Tibial nerve (tissue), 4 donors: ENCODE results near the gene HOXA5. TPM values are rescaled to one million over a fixed set of nuclear protein-coding genes. Genes with fewer than 3 reads are reported as not detected.
A peak's percentile ranks its signal among the peaks of the same experiment; 100 is the strongest.

Experiments
- DNase-seq, 2 donors: peaks; one replicate each; pipeline ENCODE4 v3.0.0-alpha.2; 2019; ENCODE audit warnings: low spot score in 2 of 2
- H3K27ac ChIP-seq, 4 donors: fragments of 200-600 bp; sonication (generic) in 3 of 4; one replicate each; pipeline ENCODE4 v1.5.1; 2017 to 2019; ENCODE audit warnings: mild to moderate bottlenecking in 1 of 4
- H3K27me3 ChIP-seq, 2 donors: fragments of 200-600 bp; sonication (generic) in 1 of 2; one replicate each; pipeline versions ENCODE4 v1.5.1 to v1.6.0; 2017 to 2019
- H3K36me3 ChIP-seq, 3 donors: fragments of 200-600 bp; sonication (generic); one replicate each; pipeline ENCODE4 v1.5.1; 2018 to 2019
- H3K4me1 ChIP-seq, 4 donors: fragments of 200-600 bp; sonication (generic) in 3 of 4; one replicate each; pipeline ENCODE4 v1.5.1; 2017 to 2019
- H3K4me3 ChIP-seq, 4 donors: fragments of 200-600 bp; sonication (generic) in 3 of 4; one replicate each; pipeline ENCODE4 v1.5.1; 2017 to 2019; ENCODE audit warnings: mild to moderate bottlenecking in 1 of 4, moderate library complexity in 1 of 4
- H3K9me3 ChIP-seq, 4 donors: fragments of 200-600 bp; sonication (generic) in 3 of 4; one replicate each; pipeline ENCODE4 v1.5.1; 2017 to 2019
- CTCF ChIP-seq, 5 experiments: fragments of 200-600 bp in 3 of 5; fragments of 450-650 bp in 2 of 5; sonication (generic) in 3 of 5; IDR thresholded peaks; one replicate each; pipeline ENCODE4 v1.5.1; 2016 to 2019; ENCODE audit warnings: antibody characterized with exemption in 5 of 5, mild to moderate bottlenecking in 3 of 5, moderate library complexity in 2 of 5
- EP300 ChIP-seq, 2 donors: sonication (generic); formaldehyde crosslinking; IDR thresholded peaks; one replicate each; pipeline ENCODE4 v1.6.1; 2017; ENCODE audit warnings: antibody characterized with exemption in 2 of 2, mild to moderate bottlenecking in 1 of 2
- POLR2A ChIP-seq, 2 donors: fragments of 450-650 bp; IDR thresholded peaks; one replicate each; pipeline ENCODE4 v1.6.1; 2017; ENCODE audit warnings: antibody characterized with exemption in 2 of 2, mild to moderate bottlenecking in 2 of 2, moderate library complexity in 2 of 2
- WGBS, 2 donors: methylation state at CpG; one replicate each; pipeline ENCODE4 v1.1.5; 2018; 5-methylcytosine and 5-hydroxymethylcytosine counted together
- total RNA-seq, 4 donors: library from RNA; depleted of rRNA; stranded (reverse); fragments of >200 nt; gene quantifications; one replicate each; pipeline ENCODE4 v1.1.0, GENCODE V29; 2016

Gene HOXA5
- total RNA-seq, 4 donors from 2014 or later, result 12.0 to 25.9 (median 16.6) TPM

DNA sequence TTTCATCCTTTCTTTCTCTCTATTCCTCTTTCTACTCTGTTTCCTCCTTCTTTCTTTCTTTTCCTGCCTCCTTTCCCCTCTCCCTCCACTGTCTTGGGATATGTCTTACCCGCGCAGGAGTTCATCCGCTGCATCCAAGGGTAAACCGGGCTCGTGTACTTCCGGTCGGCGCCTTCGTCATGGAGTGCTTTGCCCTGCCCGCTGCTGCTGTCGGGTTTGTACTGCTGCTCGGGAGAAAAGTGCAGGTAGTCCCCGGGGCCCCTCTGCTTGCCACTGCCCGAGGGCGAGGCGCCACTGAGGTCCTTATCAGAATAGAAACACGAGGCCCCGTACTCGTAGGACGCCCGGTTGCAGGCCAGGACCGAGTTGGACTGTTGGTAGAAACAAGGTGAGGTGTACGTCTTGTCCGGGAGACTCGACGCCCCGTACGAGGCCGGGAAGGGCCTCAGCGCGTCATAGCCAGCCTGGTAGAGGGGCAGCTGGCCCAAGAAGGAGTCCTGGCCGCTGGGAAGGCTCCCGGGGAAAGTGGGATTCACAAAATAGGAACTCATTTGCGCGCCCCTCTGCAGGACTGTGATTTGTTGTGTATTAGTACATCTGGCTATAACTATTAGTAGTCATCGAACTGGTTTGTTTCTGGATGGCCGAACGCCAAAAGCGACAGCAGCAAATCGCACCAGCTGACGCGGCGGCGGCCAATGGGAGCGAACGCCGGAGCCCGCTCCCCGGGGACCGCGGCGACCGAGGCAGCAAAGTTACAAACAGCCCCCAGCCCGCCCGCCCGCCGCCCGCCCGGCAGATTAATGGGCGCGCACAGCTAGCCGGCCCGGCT is 3.9 kb upstream of the HOXA5 start, which contains the start of gene HOXA6:
Gene HOXA6, minus strand, starts transcription at position 576 of the 832 bp plus-strand sequence. Its CDS starts 25 bp downstream, at position 551.
- WGBS, 2 donors, result 21 to 22% methylated on average over 46 to 49 of the region's 63 CpGs
- H3K4me3 ChIP-seq, result peak within 1 kb of the TSS; percentile 38 to 58 (median 42)
- DNase-seq, result peak in 1 of 2 donors; percentile 68
- H3K9me3 ChIP-seq, result no peaks in the 10 kb centered on the region
- H3K36me3 ChIP-seq, result peaks cover 0 to 23% (median 0%) of the 10 kb centered on the region in 3 donors
- peaks cover 0 to 98% of the 10 kb centered on the region in 2 donors for H3K27me3 ChIP-seq
- peaks cover 0 to 71% (median 10%) of the 10 kb centered on the region in 4 donors for H3K4me1 ChIP-seq
- TF ChIP-seq EP300 (IDR thresholded peaks at IDR 0.05) (peak in 1 of 2 donors; percentile 7), POLR2A (IDR thresholded peaks at IDR 0.05) (no peak)
- H3K27ac ChIP-seq, result peak within 1 kb of the TSS; percentile 67 to 88 (median 76)

- Histone ChIP-seq H3K27ac (peak overlapping the region; percentile 67 to 88 (median 76)), H3K9me3 (no peaks in the 10 kb centered on the region), H3K27me3 (peaks cover 0 to 98% of the 10 kb centered on the region in 2 donors), H3K36me3 (peaks cover 0 to 27% (median 0%) of the 10 kb centered on the region in 3 donors), H3K4me3 (peak overlapping the region in 3 of 4 donors; percentile 19 to 58 (median 38)), H3K4me1 (peaks cover 0 to 68% (median 10%) of the 10 kb centered on the region in 4 donors)
- 77 to 81% methylated on average over 5 of the region's 5 CpGs for WGBS, 2 donors
- no peak for DNase-seq
- TF ChIP-seq CTCF (IDR thresholded peaks at IDR 0.05), result no peak
- no peak for TF ChIP-seq EP300 (IDR thresholded peaks at IDR 0.05)
- no peak for TF ChIP-seq POLR2A (IDR thresholded peaks at IDR 0.05)
Observed at GRCh38 chr7:27146491-27147198, 3.2 kb upstream of the HOXA5 start.

DNA sequence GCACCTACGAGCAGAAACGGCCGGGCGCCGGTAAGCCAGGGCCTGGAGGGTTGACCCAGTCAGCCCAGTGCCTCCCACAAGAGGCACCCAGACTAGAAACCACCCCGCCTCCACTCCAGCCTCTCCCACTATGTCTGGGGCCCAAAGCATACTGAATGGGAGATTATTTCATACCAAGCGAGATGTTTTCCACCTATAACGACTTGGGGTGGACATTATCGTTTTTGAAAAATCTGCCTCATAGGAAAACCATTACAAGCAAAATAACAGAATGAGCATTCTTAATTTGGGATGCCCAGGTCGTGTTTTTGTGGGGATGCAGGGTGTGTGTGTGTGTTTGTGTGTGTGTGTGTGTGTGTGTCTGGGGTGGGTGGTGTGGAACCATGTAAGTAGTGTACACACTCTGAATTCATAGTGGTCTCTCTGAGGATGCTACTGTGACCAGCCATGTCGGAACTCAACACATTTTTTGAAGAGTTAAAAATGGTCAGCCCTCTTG is 2.5 kb upstream of the HOXA5 start:
- Histone ChIP-seq H3K9me3 (no peaks in the 10 kb centered on the region), H3K4me3 (no peak overlapping the region), H3K27me3 (peaks cover 0 to 97% of the 10 kb centered on the region in 2 donors), H3K4me1 (peaks cover 0 to 62% (median 7%) of the 10 kb centered on the region in 4 donors), H3K36me3 (peaks cover 0 to 27% (median 0%) of the 10 kb centered on the region in 3 donors), H3K27ac (peak overlapping the region in 3 of 4 donors; percentile 46 to 77 (median 55))
- 78 to 83% methylated on average over 11 of the region's 11 CpGs for WGBS, 2 donors
- TF ChIP-seq EP300 (IDR thresholded peaks at IDR 0.05) (no peak), POLR2A (IDR thresholded peaks at IDR 0.05) (no peak), CTCF (IDR thresholded peaks at IDR 0.05) (no peak)
- no peak for DNase-seq

DNA sequence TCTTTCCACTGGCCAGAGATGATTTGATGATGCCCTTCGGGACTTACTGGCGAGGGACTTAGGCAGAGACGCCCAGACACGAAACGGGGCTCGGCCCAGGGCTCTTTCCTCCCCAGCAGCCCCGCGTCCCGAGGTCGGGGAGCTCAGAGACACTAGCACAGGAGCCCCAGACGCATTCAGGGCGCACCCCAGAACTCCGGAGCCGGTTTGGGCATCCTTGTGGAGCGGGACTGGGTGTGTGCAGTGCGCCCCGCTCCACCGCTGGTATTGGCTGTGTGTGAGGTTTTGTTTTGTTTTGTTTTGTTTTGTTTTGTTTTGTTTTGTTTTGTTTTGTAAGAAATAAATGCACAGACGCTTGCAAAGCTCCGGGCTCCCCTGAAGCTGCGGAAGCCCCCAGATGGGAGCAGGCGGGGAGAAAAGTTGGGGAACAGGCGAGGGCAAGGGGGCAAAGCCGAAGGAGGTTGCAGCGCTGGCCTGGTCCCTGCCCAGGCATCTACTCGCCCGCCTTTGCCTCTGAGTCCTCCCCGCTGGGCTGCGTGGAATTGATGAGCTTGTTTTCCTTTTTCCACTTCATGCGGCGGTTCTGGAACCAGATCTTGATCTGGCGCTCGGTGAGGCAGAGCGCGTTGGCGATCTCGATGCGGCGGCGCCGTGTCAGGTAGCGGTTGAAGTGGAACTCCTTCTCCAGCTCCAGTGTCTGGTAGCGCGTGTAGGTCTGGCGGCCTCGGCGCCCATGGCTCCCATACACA is 1.9 kb upstream of the HOXA5 start:
- DNase-seq, result no peak
- WGBS, 2 donors, result 73 to 76% methylated on average over 46 to 47 of the region's 47 CpGs
- peak overlapping the region in 3 of 4 donors; percentile 46 to 77 (median 55) for H3K27ac ChIP-seq

More for the DNA sequence above, 1.9 kb upstream of the HOXA5 start:
- peaks cover 0 to 97% of the 10 kb centered on the region in 2 donors for H3K27me3 ChIP-seq
- H3K36me3 ChIP-seq, result peaks cover 0 to 27% (median 0%) of the 10 kb centered on the region in 3 donors
- H3K4me1 ChIP-seq, result peaks cover 0 to 58% (median 7%) of the 10 kb centered on the region in 4 donors
- TF ChIP-seq CTCF (IDR thresholded peaks at IDR 0.05) (no peak), EP300 (IDR thresholded peaks at IDR 0.05) (no peak), POLR2A (IDR thresholded peaks at IDR 0.05) (no peak)
- no peaks in the 10 kb centered on the region for H3K9me3 ChIP-seq
- H3K4me3 ChIP-seq, result peak overlapping the region in 1 of 4 donors; percentile 4
